NK-92 (cell line): ENCODE measurements around the gene SORBS2.

ENCODE experiments used
- DNase-seq: peaks from one replicate; lab custom pipeline; 2025; ENCODE audit not compliant: unreplicated experiment; lab: John Stamatoyannopoulos, UW

The SORBS2 gene

GRCh38 chr4:185651137-185651677 lies 160.8 kb downstream of the SORBS2 start:
- no peak for DNase-seq

GRCh38 chr4:185648631-185649030 lies 163.4 kb downstream of the SORBS2 start:
- no peak for DNase-seq

- DNase-seq: no peak
Measured at GRCh38 chr4:185645403-185645802, 166.6 kb downstream of the SORBS2 start.

DNA sequence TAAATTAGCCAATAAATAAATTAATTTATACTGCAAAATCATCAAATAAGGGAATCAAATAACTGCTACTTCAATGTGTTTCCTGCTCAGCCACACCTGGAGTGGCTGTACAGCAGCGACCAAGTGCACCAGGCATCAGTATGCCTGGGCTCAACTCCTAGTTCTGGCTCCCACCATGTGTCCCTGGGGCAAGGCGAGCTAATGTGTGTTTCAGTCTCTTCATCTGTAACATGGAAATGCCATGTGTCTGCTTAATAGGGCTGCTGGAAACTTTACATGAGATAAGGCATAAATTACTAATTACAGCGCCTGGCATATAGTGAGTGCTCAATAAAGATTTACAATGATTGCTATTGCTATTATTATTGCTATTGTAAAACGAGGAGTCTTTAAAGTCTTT lies 167.6 kb downstream of the SORBS2 start:
- no peak for DNase-seq

DNA sequence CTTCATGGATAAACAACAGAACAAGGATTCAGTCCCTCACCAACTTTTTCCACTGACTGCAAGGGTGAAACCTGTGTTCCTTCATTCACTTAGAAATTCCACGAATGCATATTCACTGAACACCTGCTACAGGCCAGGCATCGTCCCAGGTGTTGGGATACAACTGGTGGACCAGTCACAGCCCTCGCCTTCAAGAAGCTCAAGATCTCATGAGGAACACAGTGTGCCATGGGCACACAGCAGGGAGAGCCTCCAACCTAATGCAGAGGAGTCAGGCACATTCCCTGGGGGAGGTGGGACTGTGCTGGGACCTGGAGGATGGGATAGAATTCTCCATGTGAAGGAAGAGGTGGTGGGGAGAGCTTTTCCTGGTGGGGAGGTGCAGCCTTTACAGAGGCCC lies 169.1 kb downstream of the SORBS2 start:
- no peak for DNase-seq

- DNase-seq: no peak
Measured at GRCh38 chr4:185640811-185641675, 171.0 kb downstream of the SORBS2 start.

DNA sequence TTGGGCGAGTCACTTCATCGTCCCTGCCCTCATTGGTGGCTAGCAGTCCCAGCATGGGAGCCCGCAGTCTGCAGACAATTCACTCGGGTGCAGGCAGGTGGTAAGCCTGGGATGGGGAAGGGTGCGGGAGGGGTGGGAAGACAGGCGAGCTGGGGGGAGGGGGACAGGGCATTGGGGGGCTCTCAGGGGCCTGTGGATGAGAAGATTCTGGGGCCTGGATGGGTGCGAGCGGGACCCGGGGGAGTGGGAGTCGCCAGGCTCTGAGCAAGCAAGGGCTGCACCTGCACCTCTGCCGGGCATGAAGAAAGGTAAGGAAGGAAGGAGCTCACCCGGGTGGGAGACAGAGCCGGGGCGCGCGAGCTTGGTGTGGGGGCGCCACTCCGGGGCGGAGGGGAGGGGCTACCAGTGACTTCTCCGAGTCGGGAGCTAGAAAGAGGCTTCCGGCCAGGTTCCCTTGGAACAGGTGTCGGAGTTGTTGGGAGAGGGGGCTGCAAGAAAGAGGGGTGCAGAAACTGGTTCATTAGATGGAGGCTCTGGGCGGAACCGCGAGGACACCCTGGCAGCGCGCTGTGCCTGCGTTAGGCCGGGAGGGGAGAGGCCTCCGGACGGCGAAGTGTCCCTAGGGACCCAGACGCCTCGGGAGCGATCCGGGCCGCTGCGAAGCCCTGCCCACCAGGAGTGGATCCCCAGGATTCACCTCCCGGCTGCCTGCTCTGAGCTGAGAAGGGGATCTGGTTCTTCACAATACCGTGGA lies 173.3 kb downstream of the SORBS2 start:
- DNase-seq: no peak

DNA sequence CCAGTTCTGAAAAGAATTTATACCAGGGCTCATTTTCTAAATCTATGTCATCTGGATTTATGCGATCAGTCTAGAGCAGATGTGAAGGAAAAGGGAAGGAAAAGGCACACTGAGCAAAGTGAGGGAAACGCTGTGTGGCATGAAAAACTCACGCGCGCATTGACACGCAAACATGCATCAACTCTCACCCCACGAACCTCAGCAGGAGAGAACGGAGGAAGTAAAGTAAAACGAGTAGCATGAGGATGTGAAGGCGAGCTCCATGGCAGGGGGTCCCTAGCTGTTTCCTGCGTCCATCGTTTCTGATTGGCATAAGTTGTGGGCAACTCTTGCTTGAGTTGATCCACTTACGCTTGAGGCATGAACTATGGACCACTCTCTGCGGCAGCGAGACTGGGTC lies 173.9 kb downstream of the SORBS2 start:
- DNase-seq: no peak

DNA sequence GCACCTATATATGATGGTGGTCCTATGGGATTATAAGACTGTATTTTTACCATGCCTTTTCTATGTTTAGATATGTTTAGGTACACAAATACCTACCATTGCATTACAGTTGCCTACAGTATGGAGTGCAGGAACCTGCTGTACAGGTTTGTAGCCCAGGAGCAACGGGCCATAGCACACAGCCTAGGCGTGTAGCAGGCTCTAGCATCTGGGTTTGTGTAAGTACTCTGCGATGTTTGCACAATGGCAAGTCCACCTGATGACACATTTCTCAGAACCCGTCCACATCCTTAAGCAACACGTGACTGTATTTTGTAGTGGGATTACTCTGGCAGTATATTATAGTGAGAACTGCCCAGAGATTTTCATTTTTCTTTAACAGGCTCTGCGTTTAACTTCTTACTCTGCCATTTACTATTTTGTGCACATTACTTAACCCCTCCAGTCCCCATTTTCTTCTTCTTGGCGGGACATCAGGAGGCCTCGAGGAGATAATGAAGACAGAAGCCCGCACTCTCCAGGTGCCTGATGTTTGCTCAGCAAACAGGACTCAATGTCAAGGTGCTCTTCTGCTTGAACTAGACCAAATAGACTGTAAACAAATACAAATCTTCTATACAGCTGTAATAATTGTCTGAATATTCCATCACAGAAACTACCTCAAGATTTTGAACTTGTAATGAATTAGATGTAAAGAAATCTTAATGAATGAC lies 174.7 kb downstream of the SORBS2 start:
- no peak for DNase-seq

- no peak for DNase-seq
Measured at GRCh38 chr4:185634066-185634652, 177.8 kb downstream of the SORBS2 start.

DNA sequence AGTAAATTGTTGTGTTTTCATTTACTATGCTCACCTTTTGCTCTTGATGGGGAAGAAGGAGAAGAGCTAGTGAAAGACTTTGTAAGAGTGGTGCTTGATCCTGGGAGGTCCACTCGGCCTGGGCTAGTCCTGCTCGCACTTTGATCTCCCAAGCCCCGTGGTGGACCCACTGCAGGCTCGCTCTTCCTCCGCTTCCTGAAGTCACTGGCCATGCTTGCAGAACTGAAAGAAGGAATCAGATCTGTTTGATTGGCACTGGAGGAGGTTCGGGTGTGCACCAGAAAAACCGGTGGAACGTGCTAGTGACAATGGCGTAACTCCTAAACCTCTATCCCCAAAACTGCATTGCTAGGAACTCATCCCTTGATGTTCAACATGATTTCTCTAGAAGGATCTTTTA lies 185.2 kb downstream of the SORBS2 start:
- no peak for DNase-seq

DNA sequence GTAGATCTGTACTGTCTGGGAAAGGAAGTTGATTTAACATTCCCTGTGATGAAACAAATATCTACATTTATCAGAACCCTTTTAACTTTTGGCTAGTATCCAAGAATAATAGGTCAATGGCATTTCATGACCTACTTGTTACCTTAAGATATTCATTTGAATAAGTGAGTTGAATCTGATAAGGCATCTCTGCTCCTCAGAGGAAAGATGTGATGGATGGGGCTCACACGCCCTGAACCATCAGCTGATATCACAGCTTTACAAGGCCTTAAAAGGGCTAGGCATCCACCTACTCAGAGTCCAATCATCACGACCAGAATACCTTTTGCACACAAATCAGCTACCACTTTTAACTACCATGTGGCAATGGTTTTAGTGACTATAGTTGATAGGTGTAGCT lies 186.5 kb downstream of the SORBS2 start:
- DNase-seq: no peak

GRCh38 chr4:185624259-185624589 lies 187.8 kb downstream of the SORBS2 start:
- no peak for DNase-seq

- no peak for DNase-seq
Measured at GRCh38 chr4:185623444-185624258, 188.3 kb downstream of the SORBS2 start.

DNA sequence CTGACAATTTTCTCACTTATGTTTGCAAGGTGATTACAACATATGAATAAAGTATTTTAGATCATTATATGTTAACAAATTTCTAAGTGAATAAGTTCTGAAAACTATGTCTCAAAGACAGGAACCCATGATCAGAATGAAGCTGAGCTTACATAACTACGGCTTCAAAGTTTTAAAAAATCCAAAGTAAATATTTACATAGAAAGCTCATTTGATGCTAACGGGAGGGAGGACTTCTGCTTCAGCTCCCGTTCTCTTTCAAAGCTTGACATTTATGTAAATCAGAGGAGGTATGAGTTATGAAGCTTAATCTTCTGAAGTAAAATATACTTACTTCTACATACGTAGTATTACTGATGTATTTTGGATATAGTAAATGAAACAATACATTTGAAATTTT lies 203.8 kb downstream of the SORBS2 start:
- no peak for DNase-seq

- DNase-seq: no peak
Measured at GRCh38 chr4:185602397-185602796, 209.6 kb downstream of the SORBS2 start.

- DNase-seq: no peak
Measured at GRCh38 chr4:185600801-185601434, 211.1 kb downstream of the SORBS2 start.

- no peak for DNase-seq
Measured at GRCh38 chr4:185599553-185600243, 212.3 kb downstream of the SORBS2 start.

DNA sequence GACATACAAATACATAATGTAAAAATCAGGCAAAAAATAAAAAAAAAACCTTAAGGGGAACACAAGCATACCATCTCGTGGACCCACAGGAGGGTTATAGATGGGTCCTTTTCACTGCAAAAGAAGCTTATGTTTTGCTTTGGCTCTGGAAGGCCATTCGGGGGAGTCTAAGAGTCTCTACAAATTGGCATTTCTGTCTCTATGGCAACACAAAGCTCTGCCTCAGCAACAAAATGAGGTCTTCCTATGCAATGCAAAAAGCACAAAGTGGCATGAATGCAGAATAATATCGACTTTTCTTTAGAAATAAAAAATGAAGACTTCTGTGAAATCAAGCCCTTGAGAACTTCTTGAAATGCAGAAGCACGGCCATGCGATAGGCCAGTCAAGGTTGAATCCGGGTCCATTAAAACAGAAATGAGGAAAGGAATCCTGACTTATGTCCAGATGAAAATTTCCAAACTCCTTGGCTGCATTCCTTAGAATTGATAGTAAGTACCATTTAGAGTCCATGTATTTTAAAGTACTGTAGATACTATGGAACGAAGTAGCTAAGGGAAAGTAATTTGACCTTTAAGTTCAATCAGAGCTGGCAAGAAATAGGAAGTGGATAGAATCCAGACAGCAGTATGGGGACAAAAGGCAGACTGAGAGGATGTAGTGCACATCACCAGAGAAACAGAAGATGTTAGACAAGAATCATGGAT lies 213.0 kb downstream of the SORBS2 start:
- DNase-seq: no peak
